Mononuclear cell (primary cell): ENCODE measurements around the gene GSK3A. TPM values are rescaled to one million over a fixed set of nuclear protein-coding genes. Genes with fewer than 3 reads are reported as not detected.

Experiments
- H3K27me3 ChIP-seq: 2 replicates; pipeline ENCODE4 v1.6.0; 2011; ENCODE audit warnings: low read length, control low read depth; ENCODE audit not compliant: insufficient read depth
- H3K4me1 ChIP-seq: 2 replicates; pipeline ENCODE4 v1.5.1; 2011; ENCODE audit warnings: mild to moderate bottlenecking, low read length, control low read depth; ENCODE audit not compliant: insufficient read depth
- H3K4me3 ChIP-seq: 2 replicates; pipeline ENCODE4 v1.5.1; 2011; ENCODE audit warnings: mild to moderate bottlenecking, low read length, moderate library complexity
- H3K9me3 ChIP-seq: 2 replicates; pipeline ENCODE4 v1.5.1; 2011; ENCODE audit warnings: low read depth, mild to moderate bottlenecking, control low read depth, low read length
- total RNA-seq: library from RNA; depleted of rRNA; stranded (reverse); fragments of >200 nt; gene quantifications from one replicate; pipeline ENCODE4 v1.2.3, GENCODE V29; 2012

The GSK3A gene
- 13.1 TPM for total RNA-seq

DNA sequence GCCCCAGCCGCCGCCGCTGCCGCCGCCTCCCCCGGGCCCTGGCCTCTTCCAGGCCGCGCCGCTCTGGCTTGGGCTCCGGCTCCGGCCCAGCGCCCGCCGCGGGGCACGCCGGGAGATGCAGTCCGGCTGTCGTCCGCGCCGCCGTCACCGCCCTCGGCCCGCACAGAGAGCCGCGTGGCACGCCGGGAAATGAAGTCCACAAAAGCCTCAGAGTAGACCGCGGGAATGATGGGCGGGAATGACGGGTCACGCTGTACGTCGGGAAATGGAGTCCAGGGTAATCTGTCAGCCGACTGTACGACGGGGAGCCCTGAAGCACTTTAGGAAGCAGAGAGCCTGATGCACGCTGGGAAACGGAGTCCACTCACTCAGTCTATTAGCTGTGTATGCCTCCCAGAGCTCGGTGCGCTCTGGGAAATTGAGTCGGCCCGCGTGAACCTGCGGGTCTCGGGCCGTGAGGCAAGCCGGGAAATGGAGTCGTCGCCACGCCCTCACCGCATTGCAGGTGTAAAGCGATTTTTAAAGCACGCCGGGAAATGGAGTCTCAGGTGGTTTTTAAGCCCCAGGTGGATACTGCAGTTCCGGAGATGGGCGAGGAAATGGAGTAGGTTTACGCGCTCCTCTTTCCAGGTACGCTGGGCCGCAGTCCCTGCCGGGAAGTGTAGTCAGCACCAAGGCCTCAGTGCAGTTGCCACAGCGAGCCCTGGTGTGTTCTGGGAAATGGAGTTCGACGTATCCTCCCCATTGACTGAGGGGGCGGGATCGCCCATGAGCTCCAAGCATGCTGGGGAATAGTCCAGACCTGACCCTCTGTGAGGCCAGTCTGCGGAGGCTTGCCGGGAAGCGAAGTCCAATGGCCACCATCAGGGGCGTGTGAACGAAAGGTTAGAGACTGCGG lies at the start of gene GSK3A:
Gene GSK3A (minus strand): TSS at position 91 of the 898 bp plus-strand sequence. CDS start 137 bp downstream, outside the sequence.
- Histone ChIP-seq H3K4me1 (peaks cover 42% of the 10 kb centered on the region), H3K9me3 (no peaks in the 10 kb centered on the region), H3K27me3 (no peaks in the 10 kb centered on the region), H3K4me3 (peak within 1 kb of the TSS; percentile 56)

- no peak overlapping the region for H3K4me3 ChIP-seq
- H3K4me1 ChIP-seq: peaks cover 5% of the 10 kb centered on the region
- H3K27me3 ChIP-seq: no peaks in the 10 kb centered on the region
- no peaks in the 10 kb centered on the region for H3K9me3 ChIP-seq
Measured at GRCh38 chr19:42291435-42291810, 49.0 kb upstream of the GSK3A start.

DNA sequence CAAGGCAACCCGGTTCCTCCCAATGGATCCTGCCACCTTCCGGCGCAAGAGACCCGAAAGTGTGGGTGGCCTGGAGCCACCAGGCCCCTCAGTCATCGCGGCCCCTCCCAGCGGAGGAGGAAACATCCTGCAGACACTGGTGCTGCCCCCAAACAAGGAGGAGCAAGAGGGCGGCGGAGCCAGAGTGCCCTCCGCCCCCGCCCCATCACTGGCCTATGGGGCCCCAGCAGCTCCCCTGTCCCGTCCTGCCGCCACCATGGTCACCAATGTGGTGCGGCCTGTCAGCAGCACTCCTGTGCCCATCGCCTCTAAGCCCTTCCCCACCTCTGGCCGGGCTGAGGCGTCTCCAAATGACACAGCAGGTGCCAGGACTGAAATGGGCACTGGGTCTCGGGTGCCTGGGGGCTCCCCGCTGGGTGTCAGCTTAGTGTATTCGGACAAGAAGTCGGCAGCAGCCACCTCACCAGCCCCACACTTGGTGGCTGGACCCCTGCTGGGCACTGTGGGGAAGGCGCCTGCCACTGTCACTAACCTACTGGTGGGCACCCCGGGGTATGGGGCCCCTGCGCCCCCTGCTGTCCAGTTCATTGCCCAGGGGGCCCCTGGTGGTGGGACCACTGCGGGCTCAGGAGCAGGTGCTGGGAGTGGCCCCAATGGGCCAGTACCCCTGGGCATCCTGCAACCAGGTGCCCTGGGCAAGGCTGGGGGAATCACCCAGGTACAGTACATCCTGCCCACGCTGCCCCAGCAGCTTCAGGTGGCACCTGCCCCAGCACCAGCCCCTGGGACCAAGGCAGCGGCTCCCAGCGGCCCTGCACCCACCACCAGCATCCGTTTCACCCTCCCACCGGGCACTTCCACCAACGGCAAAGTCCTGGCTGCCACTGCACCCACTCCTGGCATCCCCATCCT lies 48.4 kb upstream of the GSK3A start:
- H3K4me1 ChIP-seq: peaks cover 11% of the 10 kb centered on the region
- H3K27me3 ChIP-seq: no peaks in the 10 kb centered on the region
- no peak overlapping the region for H3K4me3 ChIP-seq
- H3K9me3 ChIP-seq: no peaks in the 10 kb centered on the region

GRCh38 chr19:42290136-42290522 lies 47.7 kb upstream of the GSK3A start:
- H3K4me1 ChIP-seq: peaks cover 18% of the 10 kb centered on the region
- H3K27me3 ChIP-seq: no peaks in the 10 kb centered on the region

GRCh38 chr19:42289556-42290041 lies 47.2 kb upstream of the GSK3A start:
- Histone ChIP-seq H3K4me3 (no peak overlapping the region), H3K4me1 (peaks cover 23% of the 10 kb centered on the region), H3K9me3 (no peaks in the 10 kb centered on the region), H3K27me3 (no peaks in the 10 kb centered on the region)

More at GRCh38 chr19:42290136-42290522, 47.7 kb upstream of the GSK3A start:
- Histone ChIP-seq H3K9me3 (no peaks in the 10 kb centered on the region), H3K4me3 (no peak overlapping the region)

DNA sequence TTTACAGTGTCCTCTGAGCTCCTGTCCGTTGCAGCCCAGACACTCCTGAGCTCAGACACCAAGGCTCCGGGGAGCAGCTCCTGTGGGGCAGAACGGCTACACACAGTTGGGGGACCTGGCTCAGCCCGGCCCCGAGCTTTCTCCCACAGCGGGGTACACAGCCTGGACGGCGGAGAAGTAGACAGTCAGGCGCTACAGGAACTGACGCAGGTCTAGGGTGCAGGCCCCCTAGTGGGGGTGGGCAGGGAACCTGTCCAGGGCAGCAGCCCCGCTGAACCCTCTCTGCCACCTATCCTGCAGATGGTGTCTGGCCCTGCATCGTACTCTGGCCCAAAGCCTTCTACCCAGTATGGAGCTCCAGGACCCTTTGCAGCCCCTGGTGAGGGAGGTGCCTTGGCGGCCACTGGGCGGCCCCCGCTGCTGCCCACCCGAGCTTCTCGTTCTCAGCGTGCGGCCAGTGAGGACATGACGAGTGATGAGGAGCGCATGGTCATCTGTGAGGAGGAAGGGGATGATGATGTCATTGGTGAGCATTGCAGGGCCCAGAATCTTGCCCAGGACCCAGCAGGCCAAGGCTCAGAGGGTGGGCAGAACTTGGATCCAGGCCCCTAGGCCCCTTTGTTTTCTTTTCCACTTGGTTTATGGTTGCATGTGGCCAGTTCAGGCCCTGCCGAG lies 46.6 kb upstream of the GSK3A start:
- Histone ChIP-seq H3K9me3 (no peaks in the 10 kb centered on the region), H3K4me1 (peaks cover 24% of the 10 kb centered on the region), H3K4me3 (no peak overlapping the region), H3K27me3 (no peaks in the 10 kb centered on the region)

GRCh38 chr19:42288387-42288786 lies 46.0 kb upstream of the GSK3A start:
- Histone ChIP-seq H3K4me1 (peaks cover 26% of the 10 kb centered on the region), H3K27me3 (no peaks in the 10 kb centered on the region), H3K4me3 (no peak overlapping the region), H3K9me3 (no peaks in the 10 kb centered on the region)

DNA sequence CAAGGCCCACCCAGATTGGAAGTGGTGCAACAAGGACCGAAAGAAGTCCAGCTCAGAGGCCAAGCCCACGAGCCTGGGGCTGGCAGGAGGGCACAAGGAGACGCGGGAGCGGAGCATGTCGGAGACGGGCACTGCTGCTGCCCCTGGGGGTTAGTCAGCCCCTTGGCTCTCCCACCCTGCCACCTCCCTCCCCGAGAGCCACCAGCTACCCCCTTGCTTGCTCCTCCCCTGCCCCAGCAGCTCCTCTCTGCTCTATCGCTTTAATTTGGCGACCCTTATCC lies 45.4 kb upstream of the GSK3A start:
- Histone ChIP-seq H3K9me3 (no peaks in the 10 kb centered on the region), H3K4me3 (no peak overlapping the region), H3K4me1 (peaks cover 32% of the 10 kb centered on the region), H3K27me3 (no peaks in the 10 kb centered on the region)

- no peaks in the 10 kb centered on the region for H3K9me3 ChIP-seq
- no peaks in the 10 kb centered on the region for H3K27me3 ChIP-seq
- peaks cover 37% of the 10 kb centered on the region for H3K4me1 ChIP-seq
- no peak overlapping the region for H3K4me3 ChIP-seq
Measured at GRCh38 chr19:42287017-42287826, 44.8 kb upstream of the GSK3A start.

DNA sequence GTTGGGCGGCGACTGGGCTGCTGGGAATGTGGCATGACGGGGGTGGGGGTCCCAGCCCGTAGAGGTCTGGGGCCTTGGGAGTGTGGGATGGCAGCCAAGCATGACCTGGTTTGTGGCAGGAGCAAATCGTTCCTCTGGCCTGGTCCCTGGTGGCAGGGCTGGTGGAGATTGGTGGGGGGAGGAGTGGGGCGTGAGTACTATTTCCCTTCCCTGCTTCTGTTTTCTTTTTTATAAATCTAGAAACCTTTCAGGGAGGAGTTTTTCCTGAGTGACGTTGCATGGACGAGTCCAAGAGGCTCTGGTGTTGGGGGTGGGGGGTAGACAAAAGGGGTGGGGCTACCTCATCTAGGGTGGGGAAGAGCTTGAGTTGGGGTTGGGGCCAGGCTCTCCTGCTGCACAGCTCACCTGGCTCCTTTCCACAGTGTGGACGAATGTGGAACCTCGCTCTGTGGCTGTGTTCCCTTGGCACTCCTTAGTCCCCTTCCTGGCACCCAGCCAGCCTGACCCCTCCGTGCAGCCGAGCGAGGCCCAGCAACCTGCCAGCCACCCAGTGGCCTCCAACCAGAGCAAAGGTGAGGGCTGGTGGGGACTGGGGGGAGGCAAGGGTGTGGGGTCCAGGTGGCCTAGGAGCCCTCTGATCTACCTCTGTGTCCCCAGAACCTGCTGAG lies 44.1 kb upstream of the GSK3A start:
- Histone ChIP-seq H3K4me1 (peaks cover 45% of the 10 kb centered on the region), H3K9me3 (no peaks in the 10 kb centered on the region), H3K4me3 (no peak overlapping the region), H3K27me3 (no peaks in the 10 kb centered on the region)

DNA sequence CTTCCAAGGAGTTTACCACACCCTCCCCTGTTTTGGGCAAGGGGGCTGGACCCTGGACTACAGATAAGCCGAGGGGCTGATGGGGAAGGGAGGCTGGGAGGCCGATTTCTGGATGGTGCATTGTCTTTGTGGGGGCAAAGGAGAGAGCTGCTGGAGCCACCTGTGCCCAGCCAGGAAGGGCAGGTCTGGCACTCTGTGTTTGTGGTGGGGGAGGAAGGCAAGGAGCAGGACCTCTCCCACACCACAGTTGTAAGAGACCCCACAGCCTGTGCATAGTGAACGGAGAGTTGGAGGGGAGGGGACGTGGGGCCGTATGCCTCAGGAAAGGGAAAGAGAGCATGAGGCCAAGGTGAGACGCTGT lies 43.6 kb upstream of the GSK3A start:
- Histone ChIP-seq H3K4me3 (no peak overlapping the region), H3K27me3 (no peaks in the 10 kb centered on the region), H3K9me3 (no peaks in the 10 kb centered on the region), H3K4me1 (peaks cover 50% of the 10 kb centered on the region)

GRCh38 chr19:42285541-42285941 lies 43.1 kb upstream of the GSK3A start:
- peaks cover 50% of the 10 kb centered on the region for H3K4me1 ChIP-seq
- H3K4me3 ChIP-seq: no peak overlapping the region
- H3K9me3 ChIP-seq: no peaks in the 10 kb centered on the region
- no peaks in the 10 kb centered on the region for H3K27me3 ChIP-seq

GRCh38 chr19:42284591-42285341 lies 42.4 kb upstream of the GSK3A start:
- no peaks in the 10 kb centered on the region for H3K27me3 ChIP-seq
- peak overlapping the region; percentile 52 for H3K4me3 ChIP-seq
- peaks cover 56% of the 10 kb centered on the region for H3K4me1 ChIP-seq
- H3K9me3 ChIP-seq: no peaks in the 10 kb centered on the region
